CD4-positive, alpha-beta T cell treated with Interferon alpha-2 for 1 hour (primary cell): Measurements from ENCODE around the gene RASSF3.
"Not testable (repeated sequence)": the region's sequence is repeated elsewhere in the genome, so short reads cannot be mapped to it uniquely, and the experiment has no call there.

Source experiments
- DNase-seq, 2 donors: peaks; one replicate each; pipeline ENCODE4 v3.0.0-alpha.2; 2020 to 2022

The RASSF3 gene

GRCh38 chr12:64672925-64673409 is 62.7 kb downstream of the RASSF3 start:
- DNase-seq = peak in 1 of 2 donors; percentile 54

GRCh38 chr12:64673490-64674169 is 63.3 kb downstream of the RASSF3 start:
- DNase-seq = no peak

GRCh38 chr12:64674367-64674922 is 64.2 kb downstream of the RASSF3 start:
- peak; percentile 59 to 73 for DNase-seq

- no peak for DNase-seq
Observed at GRCh38 chr12:64675795-64676194, 65.5 kb downstream of the RASSF3 start.

- no peak for DNase-seq
Observed at GRCh38 chr12:64678248-64678647, 68.0 kb downstream of the RASSF3 start.

- no peak for DNase-seq
Observed at GRCh38 chr12:64678835-64679234, 68.5 kb downstream of the RASSF3 start.

GRCh38 chr12:64679487-64680001 is 69.2 kb downstream of the RASSF3 start:
- peak; percentile 78 to 83 for DNase-seq

GRCh38 chr12:64680235-64680634 is 69.9 kb downstream of the RASSF3 start:
- no peak for DNase-seq

GRCh38 chr12:64681200-64682052 is 71.1 kb downstream of the RASSF3 start:
- peak in 1 of 2 donors; percentile 40 for DNase-seq

- no peak for DNase-seq
Observed at GRCh38 chr12:64682572-64683277, 72.4 kb downstream of the RASSF3 start.

- DNase-seq = no peak
Observed at GRCh38 chr12:64683816-64684543, 73.7 kb downstream of the RASSF3 start.

- peak in 1 of 2 donors; percentile 61 for DNase-seq
Observed at GRCh38 chr12:64685050-64685449, 74.8 kb downstream of the RASSF3 start.

GRCh38 chr12:64685605-64686004 is 75.3 kb downstream of the RASSF3 start:
- DNase-seq = no peak

- DNase-seq = no peak
Observed at GRCh38 chr12:64687816-64688215, 77.5 kb downstream of the RASSF3 start.

GRCh38 chr12:64688219-64688618 is 77.9 kb downstream of the RASSF3 start:
- no peak for DNase-seq

GRCh38 chr12:64688715-64689114 is 78.4 kb downstream of the RASSF3 start:
- no peak for DNase-seq

- not testable (repeated sequence) for DNase-seq
Observed at GRCh38 chr12:64690236-64690635, 79.9 kb downstream of the RASSF3 start.

GRCh38 chr12:64691227-64691794 is 81.0 kb downstream of the RASSF3 start:
- DNase-seq = no peak

- no peak for DNase-seq
Observed at GRCh38 chr12:64691795-64692583, 81.7 kb downstream of the RASSF3 start.

GRCh38 chr12:64694130-64695040 is 84.1 kb downstream of the RASSF3 start:
- no peak for DNase-seq
